Inflammatory macrophage treated with lipopolysaccharide for 4 hours (primary cell): ENCODE data around the gene RUFY4.
A peak's percentile ranks its signal among the peaks of the same experiment; 100 is the strongest.

Experiments used
- DNase-seq: peaks from one replicate; pipeline ENCODE4 v3.0.0-alpha.2; 2020

The RUFY4 gene, protein sequence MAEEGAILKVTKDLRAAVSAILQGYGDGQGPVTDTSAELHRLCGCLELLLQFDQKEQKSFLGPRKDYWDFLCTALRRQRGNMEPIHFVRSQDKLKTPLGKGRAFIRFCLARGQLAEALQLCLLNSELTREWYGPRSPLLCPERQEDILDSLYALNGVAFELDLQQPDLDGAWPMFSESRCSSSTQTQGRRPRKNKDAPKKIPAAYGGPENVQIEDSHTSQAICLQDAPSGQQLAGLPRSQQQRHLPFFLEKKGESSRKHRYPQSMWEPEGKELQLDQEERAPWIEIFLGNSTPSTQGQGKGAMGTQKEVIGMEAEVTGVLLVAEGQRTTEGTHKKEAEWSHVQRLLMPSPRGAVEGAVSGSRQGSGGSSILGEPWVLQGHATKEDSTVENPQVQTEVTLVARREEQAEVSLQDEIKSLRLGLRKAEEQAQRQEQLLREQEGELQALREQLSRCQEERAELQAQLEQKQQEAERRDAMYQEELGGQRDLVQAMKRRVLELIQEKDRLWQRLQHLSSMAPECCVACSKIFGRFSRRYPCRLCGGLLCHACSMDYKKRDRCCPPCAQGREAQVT

DNA sequence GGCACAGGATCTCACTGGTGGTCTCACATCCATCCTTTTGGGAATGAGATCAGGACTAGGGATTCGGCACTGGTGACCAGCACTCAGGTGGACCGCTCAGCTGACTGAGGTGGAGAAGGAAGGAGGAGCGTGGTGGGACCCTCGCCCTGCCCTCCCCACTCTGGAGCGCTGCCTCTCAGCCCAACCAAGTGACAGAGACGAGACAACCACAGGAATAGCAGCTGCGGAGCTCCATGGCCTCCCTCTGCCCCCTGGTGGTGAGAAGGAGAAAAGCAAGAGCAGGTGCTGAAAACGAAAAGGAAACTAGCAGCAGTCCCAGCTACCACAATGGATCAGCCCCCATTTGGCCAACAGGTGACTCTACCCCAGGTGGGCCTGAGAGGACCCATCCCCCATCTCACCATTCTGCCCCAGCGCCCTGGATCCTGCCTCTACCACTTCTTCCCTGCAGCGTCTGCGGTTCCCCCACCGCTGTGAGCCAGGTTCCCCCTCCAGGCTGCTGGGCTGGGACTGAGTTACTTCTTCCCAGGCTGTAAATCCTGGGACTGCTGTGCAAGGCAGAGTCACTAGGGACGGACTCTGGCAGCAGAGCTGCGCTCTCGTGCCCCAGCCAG, at the start of gene RUFY4:
TSS of gene RUFY4 (plus strand) at position 533 of the 614 bp plus-strand sequence. CDS start 1,353 bp downstream, outside the sequence.
- peak; percentile 76 for DNase-seq

DNA sequence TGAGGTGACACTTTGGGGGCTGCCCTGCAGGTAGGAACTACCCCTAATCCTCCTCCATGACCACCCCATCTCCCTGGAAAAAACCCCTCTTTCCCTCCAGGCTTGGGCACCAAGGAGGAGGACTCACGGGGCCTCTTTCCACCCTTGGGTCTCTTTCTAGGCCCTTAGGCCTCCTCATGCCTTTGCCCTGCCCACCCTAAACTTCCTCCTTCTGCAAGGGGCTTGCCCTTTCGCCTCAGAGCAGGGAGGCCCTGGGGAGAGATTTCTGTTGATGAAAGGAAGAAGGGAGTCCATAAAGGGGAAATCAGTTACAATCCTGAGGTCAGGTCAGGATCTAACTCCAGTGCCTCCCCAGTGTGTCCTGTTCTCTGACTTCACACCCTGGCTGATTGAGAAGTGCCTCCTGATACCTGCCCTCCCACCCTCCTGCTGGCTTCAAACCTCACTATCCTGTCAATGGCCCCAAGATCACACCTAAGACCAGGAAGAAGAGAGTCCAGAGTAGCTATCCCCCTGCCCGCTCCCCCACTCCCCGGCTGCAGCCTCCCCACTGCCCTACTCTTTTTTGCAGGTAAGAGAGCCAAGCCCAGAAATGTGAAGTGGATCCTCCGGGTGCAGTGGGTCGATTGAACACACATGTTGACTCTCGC, 49.5 kb upstream of the RUFY4 start:
- peak; percentile 59 for DNase-seq

DNA sequence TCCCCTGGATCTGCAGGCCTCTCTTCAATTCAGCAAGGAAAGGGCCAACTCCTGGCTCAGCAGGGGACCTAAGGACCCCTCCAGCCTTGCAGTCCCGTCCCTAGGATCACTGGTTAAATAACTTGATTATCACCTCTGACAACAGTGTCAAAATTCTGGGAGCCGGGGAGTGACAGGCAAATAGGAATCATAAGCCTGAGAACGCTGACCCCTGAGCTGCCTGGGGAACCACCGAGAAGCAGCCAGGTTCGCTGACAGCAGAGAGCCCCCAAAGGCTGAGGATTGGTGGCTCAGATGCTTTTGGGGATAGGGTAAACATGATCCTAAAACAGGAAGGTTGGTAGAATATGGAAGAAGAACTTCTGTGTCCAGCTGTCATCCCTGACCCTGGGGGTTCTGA, 48.8 kb upstream of the RUFY4 start:
- no peak for DNase-seq

DNA sequence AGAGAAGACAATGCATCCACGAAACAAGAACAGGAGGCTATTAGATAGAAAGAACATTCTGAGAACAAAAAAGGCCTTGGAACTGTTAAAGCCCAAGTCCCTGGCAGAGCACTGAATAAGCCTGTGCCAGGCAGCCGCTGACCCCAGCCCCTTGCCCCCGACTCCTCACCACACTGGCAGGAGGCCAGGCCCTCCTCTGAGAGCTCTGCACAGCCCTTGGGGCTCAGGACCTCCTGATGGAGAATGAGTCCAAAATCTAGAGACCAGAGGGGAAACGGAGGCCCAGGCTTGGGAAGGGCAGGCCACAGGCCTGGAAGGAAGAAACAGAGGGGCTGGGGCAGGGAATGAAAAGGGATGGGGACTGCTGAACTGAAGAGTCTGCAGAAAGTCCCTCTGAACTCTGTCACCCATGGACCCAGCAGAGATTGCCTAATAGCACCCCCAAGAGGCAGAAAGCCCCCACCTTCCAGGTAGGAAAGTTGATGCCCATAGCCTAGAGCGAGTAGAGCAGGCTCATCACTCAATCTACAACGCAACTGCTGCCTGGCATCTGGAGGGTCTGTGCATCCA, 48.0 kb upstream of the RUFY4 start:
- no peak for DNase-seq

DNA sequence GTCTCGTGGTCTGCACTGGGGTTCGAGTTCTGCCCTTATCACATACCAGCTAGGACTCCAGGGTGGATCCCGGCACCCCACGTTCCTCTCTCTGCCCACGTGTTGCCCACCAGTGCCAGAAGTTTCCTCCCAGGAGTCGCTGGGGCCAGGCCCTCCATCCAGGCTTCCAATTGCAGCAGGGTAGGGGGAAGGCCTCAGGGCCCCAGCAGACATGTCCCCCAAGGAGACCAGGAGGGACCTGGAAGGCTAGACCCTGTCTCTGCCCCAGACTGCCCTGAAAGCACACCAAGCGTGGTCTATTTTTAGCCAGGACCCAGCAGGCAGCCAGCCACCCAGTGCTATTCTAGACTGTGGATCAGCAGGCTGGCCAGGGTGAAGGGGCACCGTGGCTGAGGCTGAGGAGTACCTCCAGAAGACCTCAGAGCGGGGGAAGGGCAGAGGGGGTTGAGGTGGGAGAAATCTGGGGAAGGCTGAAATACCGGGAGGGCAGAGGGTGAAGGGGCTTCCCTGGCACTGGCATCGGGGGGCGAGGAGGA, 47.4 kb upstream of the RUFY4 start:
- no peak for DNase-seq

DNA sequence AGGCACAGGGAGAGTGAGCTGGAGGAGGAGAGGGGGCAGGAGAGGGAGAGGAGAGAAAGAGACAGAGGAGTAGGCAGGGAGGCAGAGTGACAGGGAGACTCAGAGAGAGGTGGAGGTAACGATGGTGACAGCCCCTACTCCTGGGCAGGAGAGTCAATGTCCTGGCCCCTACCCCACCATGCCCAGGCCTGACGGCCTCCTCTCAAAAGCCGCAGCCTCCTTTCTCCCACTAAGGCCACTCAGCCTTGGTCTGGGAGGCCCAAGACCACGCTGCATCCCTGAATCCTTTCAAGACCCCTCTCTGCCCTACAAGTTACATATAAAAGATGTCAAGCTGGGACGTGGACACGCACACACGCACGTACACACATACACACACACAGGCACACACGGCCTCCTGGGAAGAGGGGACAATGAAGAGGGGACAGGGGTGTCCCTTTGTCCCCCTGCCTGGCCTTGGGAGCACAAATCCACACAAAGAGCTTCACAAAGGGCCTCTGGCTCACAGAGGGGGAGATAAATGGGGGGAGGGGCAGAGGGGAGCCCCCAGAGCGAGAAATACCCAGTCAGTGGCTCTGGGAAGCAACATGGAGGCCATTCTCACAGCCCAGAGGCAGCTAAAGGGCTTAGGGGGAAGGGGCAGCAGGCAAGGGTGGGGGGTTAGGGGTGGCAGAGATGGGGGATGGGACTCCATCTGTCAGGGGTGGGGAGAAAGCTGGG, 46.8 kb upstream of the RUFY4 start:
- DNase-seq, result no peak

DNA sequence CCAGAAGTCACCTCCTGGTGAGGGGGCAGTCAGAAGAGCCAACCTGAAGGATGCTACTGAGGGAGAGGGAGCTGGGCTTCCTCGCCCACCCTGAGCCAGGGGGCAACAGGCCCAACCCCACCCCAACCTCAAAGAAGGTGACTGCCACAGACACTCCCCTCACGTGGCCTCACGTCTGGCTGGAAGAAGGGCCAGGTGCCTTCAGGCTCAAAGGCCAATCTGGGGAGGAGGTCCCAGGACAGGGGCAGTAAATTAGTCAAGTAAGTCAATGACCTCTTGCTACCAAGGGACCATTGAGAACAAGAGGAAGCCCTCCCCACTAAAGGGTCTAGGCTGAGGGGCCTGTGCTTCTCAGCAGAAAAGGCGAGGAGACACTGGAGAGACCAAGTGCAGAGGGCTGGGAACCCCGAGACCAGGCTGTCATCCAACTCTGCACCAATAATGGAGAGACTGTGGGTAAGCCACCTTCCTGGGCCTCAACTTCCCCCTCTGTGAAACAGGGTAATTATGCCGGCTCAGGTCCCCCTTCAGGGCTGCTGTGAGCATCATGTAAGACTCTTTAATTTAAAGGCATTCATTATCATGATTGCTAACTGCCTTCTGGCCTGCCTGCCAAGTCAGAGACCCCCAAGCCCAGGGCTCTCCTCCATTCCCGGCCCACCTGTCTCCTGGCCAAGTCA, 46.1 kb upstream of the RUFY4 start:
- DNase-seq, result no peak

DNA sequence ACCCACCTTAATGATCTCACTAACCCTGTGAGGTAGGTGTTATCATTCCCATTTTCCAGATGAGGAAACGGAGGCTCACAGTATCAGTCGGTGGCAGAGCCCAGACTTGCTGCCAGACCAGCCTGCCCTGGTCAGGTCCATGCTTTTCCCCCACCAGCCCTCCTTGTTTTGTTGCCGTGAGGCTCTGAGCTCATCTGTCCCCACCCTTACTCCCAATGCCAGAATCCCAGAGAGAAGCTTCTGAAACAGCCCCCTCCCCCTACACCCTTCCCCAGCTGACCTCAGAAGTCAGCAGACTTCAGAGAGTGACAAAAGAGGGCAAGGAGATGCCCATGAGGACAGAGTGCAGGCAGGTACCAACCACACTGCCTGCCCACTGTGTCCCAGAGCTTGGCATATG, 45.4 kb upstream of the RUFY4 start:
- no peak for DNase-seq

DNA sequence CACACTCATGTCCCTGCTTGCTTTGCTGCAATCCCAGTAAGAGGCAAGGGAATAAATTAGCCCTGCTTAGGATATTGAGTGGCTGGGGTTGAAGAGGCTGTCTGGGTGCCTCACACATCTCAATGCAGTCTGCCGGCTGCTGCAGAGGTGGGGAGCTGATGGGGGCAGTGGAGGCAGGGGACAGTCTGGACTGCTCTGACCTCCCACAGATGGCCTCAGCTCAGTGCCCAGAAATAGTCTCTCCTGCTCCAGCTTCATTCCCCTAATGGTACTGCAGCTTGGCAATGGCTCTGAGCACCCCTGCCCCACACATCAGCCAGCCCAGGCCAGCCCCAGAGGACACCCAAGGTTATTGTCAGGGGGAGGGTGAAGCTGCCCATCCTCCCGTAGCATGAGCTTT, 44.7 kb upstream of the RUFY4 start:
- DNase-seq, result no peak

DNA sequence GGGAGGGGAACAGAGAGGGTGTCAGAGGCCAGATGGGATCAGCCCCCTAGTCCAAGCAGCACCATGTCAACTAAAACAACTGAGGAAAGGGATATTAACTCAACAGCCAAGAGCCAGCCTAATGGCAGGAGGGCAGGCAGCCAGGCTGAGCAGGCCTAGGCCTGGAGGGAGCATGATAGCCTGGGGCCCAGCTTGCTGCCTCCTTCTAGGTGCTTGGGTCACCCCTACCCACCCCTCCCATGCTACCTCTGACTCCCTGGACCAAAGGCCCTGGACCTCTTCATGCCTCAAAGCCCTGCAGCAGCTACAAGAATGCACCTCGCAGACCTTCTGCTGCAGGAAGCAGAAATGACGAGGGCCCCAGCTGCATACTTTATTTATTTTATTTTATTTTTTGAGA, 44.2 kb upstream of the RUFY4 start:
- no peak for DNase-seq

DNA sequence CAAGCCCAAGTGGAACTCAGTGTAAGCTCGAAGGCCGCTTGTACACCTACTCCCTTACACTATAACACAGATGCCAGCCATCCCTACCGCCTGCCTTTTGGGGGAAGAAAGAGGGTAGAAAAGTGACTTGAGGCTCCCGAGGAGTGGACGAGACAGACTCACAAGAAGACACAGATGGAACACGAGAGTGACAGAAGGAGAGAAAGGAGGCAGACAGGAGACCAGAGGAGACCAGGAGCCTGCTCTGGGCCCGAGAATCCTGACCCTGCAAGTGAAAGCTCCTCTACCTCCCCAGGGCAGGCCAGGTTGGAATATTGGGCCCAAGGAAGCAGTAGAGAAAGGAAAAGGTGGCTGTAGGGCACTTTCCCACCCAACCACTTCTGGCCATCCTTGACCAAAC, 42.8 kb upstream of the RUFY4 start:
- no peak for DNase-seq

DNA sequence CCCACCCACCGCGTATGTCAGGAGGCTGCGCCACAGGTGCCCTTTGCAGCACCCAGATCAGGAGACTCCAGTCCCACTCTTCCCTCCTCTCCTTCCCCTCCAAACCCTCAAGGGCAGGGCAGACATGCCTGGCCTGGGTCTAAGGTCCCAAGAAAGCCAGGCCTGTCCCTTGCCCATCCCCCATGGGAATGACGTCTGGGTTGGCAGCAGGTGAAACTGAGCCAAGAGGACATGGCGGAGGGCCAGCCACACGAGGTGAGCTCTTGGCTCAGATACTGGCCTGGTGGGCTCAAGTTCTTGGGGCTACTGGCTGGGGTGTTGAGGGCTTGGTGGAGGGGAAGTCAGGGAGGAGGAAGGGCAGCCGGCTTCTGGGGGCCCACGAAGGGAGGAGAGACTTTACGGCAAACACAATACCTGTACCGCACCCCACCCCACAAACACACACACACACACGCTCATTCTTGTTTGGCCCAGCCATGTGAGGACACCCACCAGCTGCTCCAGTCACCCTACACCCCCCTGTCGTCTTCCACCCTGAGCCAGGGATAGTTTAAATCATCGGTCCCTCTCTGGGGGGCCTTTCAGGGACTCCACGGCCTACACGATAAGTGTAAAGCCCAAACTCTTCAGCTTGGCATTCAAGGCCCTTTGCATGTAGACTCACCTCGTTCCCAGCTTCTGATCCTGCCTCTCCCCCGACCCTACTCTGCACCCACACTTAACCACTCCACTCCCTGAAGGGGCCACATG, 42.2 kb upstream of the RUFY4 start:
- DNase-seq, result no peak

DNA sequence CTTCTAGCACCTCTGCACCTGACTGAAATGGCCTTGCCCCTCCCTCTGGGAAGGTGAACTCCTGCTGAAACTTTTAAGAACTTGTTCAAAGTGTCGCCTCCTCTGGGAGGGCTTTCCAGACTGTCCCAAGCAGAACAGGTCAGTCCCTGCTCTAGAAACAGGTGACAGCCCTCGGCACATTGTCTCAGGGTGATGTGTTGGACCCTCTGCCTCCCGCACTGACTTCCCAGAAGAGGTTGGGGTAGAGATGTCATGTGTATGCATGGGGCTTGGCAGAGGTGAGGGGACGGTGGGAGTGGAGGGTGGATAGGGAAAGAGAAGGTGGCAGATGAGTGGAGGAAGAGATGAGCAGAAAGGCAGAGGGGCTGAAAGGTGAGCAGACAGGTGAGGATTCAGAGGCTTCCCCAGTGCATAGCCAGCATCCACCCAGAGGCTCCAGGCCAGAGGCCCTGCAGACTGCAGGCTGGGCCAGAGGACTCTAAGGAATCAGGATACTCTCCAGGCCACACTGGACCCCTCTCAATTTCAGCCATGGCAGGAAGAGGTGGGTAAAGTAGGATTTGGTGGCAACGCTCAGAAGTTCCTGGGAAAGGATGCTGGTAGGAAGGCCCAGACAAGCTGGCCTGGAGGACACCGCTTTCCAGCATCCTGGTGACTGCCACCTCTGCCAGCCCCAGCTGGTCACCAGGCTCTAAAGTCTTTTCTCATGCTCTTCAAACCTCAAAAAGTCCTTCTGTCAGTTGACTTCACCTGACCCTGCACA, 41.4 kb upstream of the RUFY4 start:
- DNase-seq, result no peak

DNA sequence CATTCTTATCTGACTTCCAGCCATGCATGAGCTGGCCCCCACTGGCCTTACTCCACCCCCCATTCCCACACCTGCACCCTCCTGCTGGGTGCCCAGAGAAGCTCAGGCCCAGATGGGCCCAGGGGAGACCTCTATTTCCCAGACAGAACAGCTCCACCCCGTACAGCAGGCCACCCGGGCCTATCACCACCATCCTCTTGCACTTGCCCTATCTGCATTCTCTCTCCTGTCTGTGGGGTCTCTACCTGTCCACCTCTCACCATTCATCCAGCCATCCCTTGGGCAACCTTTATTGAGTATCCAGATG, 40.9 kb upstream of the RUFY4 start:
- no peak for DNase-seq

DNA sequence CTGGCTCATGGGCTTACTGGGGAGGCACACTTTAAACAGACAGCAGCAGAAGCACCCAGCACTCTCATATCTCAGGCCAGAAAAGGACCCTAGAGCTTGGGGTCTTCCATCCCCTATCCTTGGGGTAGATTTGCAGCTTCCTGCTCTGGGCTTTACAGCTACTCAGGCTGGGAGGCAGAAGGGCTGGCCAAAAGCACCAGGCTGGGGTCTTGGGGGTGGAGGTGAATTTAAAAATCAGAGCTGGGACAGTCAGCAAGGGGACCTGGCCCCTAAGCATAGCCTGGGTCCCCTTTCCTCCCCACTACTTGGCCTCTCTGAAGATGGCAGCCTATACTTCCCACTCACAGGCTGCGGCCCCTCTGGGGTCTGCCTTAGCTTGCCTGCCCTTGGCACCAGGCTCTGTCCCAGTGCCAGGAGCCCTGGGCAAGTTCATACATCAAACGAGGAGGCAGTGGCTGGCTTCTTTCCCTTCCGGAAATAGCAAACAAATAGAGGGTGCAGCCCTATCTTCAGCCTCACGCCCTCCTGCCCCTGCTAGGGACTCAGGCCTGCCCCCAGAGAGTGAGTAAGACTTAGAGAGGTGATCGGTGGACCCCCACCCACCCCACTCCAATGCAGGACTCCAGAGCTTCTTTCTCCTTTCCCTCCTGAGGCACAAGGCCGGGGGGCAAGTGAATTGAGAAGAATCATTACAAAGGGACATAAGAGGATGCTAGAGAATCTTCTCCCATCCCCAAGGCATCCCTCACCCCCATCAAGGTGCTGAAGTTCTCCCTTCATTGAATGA, 40.3 kb upstream of the RUFY4 start:
- no peak for DNase-seq

DNA sequence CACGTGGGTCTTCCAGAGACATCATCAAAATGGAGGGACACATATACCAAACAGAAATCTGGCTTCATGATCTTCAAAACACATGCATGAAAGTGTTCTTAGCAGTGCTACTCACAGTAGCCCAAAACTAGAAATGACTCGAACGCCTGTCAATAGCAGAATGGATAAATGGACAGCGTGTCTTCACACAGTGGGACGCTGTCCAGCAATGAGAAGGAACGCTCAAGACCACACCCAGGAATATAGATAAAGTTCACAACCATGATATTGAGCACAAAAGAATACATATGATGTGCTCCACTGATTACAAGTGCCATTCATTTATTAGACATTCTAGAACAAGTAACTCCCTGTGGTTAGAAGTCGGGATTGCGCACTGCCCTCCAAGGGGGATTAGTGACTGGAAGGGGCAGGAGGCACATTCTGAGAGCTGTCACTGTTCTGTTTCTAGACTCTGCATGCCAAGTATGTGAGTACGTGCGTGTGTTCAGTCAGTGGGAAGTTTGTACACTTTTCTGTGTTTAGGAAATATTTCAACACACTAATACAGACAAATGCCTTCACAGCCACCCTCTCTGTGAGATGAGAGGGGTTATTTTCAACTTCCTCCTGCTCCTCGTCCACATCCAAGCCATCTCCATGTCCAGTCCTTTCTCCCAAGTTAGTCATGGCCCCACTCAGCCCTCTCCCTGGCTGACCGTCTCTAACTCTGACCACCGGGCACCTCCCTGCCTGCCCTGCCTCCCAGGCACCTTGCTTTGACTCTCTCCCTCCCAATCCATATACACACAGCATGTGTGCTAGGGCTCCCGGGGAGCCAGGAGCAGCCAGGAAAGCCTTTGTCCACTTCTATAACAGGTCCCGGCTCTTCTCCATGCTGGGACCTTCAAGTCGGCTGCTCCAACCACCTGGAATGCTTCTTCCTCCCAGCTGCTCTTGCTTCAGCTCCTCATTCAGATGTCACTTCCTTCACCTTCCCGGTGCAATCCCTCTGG, 39.4 kb upstream of the RUFY4 start:
- DNase-seq, result no peak

DNA sequence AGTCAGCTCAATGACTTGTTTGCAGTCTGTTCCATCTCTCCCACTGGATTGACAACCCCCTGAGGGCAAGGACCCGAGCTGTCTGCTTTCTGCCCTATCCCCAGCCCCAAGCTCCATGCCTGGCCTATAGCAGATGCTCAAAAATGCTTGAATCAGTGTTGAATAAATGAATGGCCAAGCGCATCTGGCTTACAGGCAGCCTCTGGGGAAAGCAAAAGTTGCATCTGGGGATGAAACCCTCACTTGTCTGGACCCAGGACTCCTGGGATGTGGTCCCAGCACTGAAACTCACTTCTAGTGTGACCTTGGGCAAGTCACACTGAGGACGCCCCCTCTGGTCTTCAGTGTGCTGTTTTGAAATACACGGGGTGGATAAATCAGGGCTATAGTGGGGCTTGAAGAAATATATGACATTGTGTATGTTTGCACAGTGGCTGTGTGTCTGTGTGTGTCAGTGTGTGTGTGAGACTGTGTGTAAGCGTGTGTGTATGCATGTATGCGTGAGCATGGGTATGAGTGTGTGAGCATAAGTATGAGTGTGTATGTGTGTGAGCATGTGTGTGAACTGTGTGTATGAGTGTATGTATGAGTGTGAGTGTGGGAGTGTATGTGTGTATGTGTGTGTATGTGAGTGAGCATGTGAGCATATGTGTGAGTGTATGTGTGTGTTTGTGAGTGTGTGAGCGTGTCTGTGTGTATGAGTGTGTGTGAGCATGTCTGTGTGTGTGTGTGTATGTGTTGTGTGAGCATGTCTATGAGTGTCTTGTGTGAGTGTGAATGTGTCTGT, 38.5 kb upstream of the RUFY4 start:
- DNase-seq, result no peak

DNA sequence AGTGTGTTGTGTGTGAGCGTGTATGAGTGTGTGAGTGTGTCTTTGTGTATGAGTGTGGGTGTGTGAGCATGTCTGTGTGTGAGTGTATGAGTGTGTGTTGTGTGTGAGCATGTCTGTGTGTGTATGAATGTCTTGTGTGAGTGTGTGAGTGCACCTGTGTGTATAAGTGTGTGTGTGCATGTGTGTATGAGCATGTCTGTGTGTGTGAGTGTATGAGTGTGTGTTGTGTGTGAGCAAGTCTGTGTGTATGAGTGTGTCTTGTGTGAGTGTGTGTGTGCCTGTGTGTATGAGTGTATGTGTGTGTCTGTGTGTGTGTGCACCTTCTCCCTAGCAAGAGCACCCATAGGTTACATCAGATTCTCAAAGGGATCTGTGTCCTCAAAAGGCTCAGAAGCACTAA, 37.8 kb upstream of the RUFY4 start:
- no peak for DNase-seq
